Ectodermal cell (in vitro differentiated cells): ENCODE measurements around the gene ASB6.

Source experiments
- H3K27ac ChIP-seq: 2 replicates; pipeline ENCODE4 v1.7.0; 2013; ENCODE audit warnings: mild to moderate bottlenecking, low read depth, low read length; ENCODE audit not compliant: insufficient read depth, poor library complexity, severe bottlenecking
- H3K27me3 ChIP-seq: 2 replicates; pipeline ENCODE4 v1.7.0; 2013; ENCODE audit warnings: mild to moderate bottlenecking, low read length; ENCODE audit not compliant: insufficient read depth, control insufficient read depth, poor library complexity, severe bottlenecking
- H3K36me3 ChIP-seq: one replicate; pipeline ENCODE4 v1.7.0; 2013; ENCODE audit warnings: low read length; ENCODE audit not compliant: control insufficient read depth, insufficient read depth
- H3K4me1 ChIP-seq: one replicate; pipeline ENCODE4 v1.7.0; 2013; ENCODE audit warnings: low read length; ENCODE audit not compliant: control insufficient read depth, insufficient read depth
- H3K4me3 ChIP-seq: 2 replicates; pipeline ENCODE4 v1.7.0; 2013; ENCODE audit warnings: low read depth, low read length, control low read depth; ENCODE audit not compliant: insufficient read depth
- H3K9me3 ChIP-seq: 2 replicates; pipeline ENCODE4 v1.7.0; 2013; ENCODE audit warnings: mild to moderate bottlenecking, low read length, moderate library complexity; ENCODE audit not compliant: control insufficient read depth
- WGBS, 2 experiments: methylation state at CpG; one replicate each; pipeline ENCODE4 v1.1.7; 2013; ENCODE audit warnings: missing lambda C conversion rate in 2 of 2; 5-methylcytosine and 5-hydroxymethylcytosine counted together

Gene ASB6

GRCh38 chr9:129586685-129587084 is 55.3 kb downstream of the ASB6 start:
- H3K27ac ChIP-seq: no peak overlapping the region
- H3K36me3 ChIP-seq: no peaks in the 10 kb centered on the region
- H3K4me1 ChIP-seq: peaks cover 21% of the 10 kb centered on the region
- 81% methylated on average over 8 of the region's 8 CpGs for WGBS, 2 experiments
- no peaks in the 10 kb centered on the region for H3K9me3 ChIP-seq
- no peaks in the 10 kb centered on the region for H3K27me3 ChIP-seq
- H3K4me3 ChIP-seq: no peak overlapping the region

- H3K36me3 ChIP-seq: no peaks in the 10 kb centered on the region
- no peak overlapping the region for H3K27ac ChIP-seq
- H3K4me1 ChIP-seq: peaks cover 20% of the 10 kb centered on the region
- no peak overlapping the region for H3K4me3 ChIP-seq
- no peaks in the 10 kb centered on the region for H3K27me3 ChIP-seq
- WGBS, 2 experiments: 86 to 100% methylated on average over 1 of the region's 1 CpG
- no peaks in the 10 kb centered on the region for H3K9me3 ChIP-seq
Observed at GRCh38 chr9:129586245-129586644, 55.7 kb downstream of the ASB6 start.

- H3K36me3 ChIP-seq: no peaks in the 10 kb centered on the region
- no peaks in the 10 kb centered on the region for H3K27me3 ChIP-seq
- peaks cover 14% of the 10 kb centered on the region for H3K4me1 ChIP-seq
- no peak overlapping the region for H3K27ac ChIP-seq
- no peaks in the 10 kb centered on the region for H3K9me3 ChIP-seq
- WGBS, 2 experiments: 92 to 100% methylated on average over 1 of the region's 1 CpG
- no peak overlapping the region for H3K4me3 ChIP-seq
Observed at GRCh38 chr9:129585352-129585751, 56.6 kb downstream of the ASB6 start.
